ES-I3 (cell line): ENCODE data around the gene MEOX2.

ENCODE experiments used
- H3K36me3 ChIP-seq: 2 replicates; pipeline ENCODE4 v1.6.1; 2013; ENCODE audit warnings: mild to moderate bottlenecking, low read length, control low read depth, moderate library complexity; ENCODE audit not compliant: insufficient read depth
- H3K4me1 ChIP-seq: 2 replicates; pipeline ENCODE4 v1.6.1; 2013; ENCODE audit warnings: mild to moderate bottlenecking, control low read depth, low read length; ENCODE audit not compliant: insufficient read depth
- H3K9ac ChIP-seq: 2 replicates; pipeline ENCODE4 v1.6.1; 2013; ENCODE audit warnings: low read depth, mild to moderate bottlenecking, low read length, moderate library complexity
- H3K9me3 ChIP-seq: 2 replicates; pipeline ENCODE4 v1.6.1; 2013; ENCODE audit warnings: mild to moderate bottlenecking, low read length, moderate library complexity; ENCODE audit not compliant: control insufficient read depth, insufficient read depth

MEOX2 gene

DNA sequence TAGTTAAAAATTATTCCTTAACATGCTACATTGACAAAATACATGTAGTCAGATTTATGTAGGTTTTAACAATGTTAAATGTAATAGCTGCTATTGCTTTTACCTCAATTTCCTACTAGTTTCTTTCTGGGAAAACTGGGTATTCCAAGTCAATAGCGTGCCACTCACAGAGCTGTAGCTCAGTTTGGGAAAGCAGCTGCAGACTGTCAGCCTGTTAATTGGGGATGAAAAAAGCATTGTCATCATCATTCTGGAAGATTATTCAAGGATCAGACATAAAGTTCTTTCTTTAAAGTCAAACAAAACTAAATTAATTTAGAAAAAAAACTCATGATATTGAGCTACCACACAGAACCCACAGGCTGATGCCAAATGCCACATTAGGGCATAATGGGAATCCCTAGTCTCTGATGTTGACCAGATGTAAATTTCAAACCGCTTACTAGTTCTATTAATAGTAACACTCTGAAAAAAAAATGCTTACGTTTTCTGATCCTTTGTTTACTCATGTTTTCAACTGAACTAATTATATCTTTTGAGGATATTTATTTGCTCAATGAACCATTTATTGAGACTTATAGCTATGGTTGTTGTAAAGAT is 105.0 kb downstream of the MEOX2 start:
- H3K9me3 ChIP-seq: peaks cover 6% of the 10 kb centered on the region; the same call in 1 of the 2 replicates
- no peaks in the 10 kb centered on the region for H3K4me1 ChIP-seq
- H3K9ac ChIP-seq: no peak overlapping the region
- no peaks in the 10 kb centered on the region for H3K36me3 ChIP-seq

DNA sequence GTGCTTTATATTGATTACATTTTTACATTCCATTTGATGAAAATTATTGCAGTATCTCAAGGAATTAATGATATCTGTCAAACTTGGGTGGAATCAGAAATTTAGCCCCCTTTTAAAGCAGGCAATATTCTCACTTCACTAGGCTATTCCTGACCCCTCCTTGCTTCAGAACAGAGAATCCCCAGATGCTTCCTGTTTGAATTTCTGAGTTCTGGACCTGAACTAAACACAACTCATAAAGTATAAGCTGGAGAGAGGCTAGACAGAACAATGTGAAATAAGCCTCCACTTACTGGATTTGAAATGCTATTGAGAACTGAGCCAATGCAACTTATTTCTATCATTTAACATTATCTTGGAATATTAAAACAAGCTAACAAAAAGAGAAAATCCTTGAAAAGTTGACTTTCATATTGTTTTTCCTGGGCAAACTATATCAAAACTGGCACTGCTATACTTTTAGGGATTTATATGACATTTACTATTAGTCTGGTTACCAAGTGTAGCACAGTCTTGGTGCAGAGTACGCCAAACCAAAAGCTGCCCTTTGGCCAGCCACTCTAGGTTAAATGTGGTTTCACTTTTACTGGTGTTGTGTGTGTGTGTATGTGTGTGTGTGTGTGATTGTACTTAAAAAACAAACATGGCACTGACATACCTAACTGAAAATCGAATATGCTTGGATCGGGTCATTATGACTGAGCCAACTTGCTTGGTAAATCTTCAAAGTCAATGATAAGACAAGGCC is 105.7 kb downstream of the MEOX2 start:
- no peak overlapping the region for H3K9ac ChIP-seq
- H3K9me3 ChIP-seq: peaks cover 6% of the 10 kb centered on the region; the same call in 1 of the 2 replicates
- H3K36me3 ChIP-seq: no peaks in the 10 kb centered on the region
- H3K4me1 ChIP-seq: no peaks in the 10 kb centered on the region

DNA sequence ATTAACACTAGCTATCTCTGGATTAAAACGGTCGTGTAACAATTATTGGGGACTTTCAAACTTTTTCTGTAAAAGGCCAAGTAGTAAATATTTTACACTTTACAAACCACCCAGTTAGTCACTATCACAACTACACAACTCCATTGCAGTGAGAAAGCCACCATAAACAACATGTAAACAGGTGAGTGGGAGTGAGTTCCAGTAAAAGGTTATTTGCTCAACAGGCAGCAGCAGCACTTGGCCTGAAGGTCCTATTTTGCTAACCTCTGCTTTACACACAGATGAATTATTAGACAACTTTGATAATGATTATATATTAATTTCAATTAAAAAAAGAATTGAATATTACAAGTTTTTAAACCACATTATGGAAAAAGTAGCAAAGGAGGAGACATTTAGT is 108.9 kb downstream of the MEOX2 start:
- Histone ChIP-seq H3K9ac (no peak overlapping the region), H3K36me3 (no peaks in the 10 kb centered on the region), H3K9me3 (no peaks in the 10 kb centered on the region), H3K4me1 (no peaks in the 10 kb centered on the region)

DNA sequence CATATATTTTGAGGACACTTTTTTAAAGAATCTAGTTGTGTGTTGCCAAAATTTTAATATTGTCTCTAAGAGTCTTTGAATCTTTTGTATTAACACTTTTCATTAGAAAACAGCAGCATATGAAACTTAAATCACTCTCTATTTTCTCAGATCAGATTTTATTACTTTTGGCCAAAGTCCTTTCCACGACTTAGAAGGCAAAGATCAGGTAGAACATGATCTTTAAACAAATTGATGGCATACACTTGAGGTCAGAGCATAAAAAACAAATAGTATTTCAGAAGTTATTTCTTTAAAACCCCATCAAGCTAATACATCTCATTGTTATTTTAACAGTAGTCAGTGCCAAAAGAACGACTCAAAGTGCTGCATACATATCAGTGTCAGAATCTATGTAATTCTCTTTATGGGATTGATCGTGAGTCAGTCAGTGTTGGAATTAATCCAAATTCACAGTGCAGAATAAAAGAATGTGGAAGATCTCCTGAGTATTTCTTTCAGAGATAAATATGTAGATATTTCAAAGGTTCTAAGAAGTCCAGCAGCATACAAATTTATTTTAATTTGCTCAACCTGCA is 115.1 kb downstream of the MEOX2 start:
- H3K36me3 ChIP-seq: no peaks in the 10 kb centered on the region
- no peaks in the 10 kb centered on the region for H3K4me1 ChIP-seq
- H3K9me3 ChIP-seq: no peaks in the 10 kb centered on the region

DNA sequence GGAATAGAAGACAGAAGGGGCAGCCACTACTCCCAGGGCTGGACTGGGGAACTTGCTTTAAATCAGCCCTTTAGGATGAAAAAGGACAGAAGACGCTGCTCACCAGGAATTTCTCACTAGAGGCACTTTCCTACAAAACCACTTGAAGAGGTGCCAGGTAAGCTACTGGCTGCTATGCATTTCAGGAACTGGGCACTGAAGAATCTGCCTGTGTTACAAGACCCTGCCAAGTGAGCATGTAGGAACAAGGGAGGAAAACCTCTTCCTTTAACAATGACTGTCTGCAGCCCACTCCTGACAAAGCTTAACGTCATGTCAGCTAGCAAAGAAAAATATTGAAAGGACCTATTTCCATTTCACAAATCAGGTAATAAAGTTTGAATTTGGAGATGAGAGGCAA is 118.8 kb downstream of the MEOX2 start:
- Histone ChIP-seq H3K4me1 (no peaks in the 10 kb centered on the region), H3K9ac (no peak overlapping the region), H3K36me3 (no peaks in the 10 kb centered on the region), H3K9me3 (no peaks in the 10 kb centered on the region)

More for the DNA sequence above, 115.1 kb downstream of the MEOX2 start:
- H3K9ac ChIP-seq: no peak overlapping the region

DNA sequence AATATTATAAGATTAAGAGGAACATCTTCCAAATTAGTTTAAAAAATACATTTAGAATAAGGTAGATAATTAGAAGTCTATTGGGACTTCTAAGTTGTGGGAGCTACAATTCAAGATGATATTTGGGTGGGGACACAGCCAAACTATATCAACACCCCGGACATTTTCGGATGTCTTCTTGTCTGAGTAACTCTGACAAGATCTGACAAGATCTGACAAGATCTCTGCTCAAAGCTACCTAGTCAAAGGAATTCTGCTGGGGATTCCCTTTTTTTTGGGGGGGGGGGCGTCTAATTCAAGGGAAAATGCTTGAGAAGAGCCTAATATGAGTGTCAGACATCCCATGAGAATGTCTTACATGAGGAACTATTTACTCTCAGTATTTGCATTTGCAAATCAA is 119.4 kb downstream of the MEOX2 start:
- Histone ChIP-seq H3K9me3 (no peaks in the 10 kb centered on the region), H3K4me1 (no peaks in the 10 kb centered on the region), H3K36me3 (no peaks in the 10 kb centered on the region), H3K9ac (no peak overlapping the region)

DNA sequence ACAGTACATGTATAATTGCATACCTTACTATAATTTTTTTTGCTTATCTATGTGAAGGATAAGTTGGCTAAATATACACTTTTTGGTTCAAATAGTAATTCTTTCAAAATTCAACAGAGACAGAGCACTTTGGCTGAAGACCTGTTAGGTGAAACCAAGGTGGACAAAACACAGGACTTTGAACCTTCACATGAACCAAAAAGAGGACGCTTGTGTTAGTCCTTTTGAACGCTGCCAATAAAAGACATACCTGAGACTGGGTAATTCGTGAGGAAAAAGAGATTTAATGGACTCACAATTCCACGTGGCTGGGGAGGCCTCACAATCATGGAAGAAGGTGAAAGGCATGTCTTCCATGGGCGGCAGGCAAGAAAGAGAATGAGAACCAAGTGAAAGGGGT is 120.0 kb downstream of the MEOX2 start:
- Histone ChIP-seq H3K4me1 (0 out of 2 replicates have a peak, but pooled peaks cover 4% of the 10 kb centered on the region), H3K9me3 (no peaks in the 10 kb centered on the region), H3K36me3 (no peaks in the 10 kb centered on the region), H3K9ac (no peak overlapping the region)

DNA sequence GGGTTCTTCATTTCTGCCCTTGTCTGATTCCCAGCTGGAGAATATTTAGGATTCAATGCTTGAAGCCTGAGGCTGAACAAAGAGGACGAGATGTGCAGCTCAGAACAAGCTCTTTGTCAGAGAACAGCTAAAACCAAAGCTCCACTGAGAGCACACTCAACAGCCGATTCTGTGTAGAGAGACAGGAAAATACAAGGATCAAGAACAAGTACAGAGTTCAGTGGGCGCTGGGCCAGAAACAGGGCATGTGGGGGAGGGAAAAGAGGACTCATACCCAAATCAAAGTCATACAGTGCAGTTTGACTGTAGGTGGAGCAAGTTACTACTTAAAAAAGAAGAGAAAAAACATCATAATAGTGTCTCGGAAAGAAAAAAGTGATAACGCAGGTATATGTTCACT is 124.6 kb downstream of the MEOX2 start, which contains the start of gene AGMO:
Gene AGMO (minus strand): TSS at position 181 of the 400 bp plus-strand sequence.
- no peak within 1 kb of the TSS for H3K9ac ChIP-seq
- H3K4me1 ChIP-seq: 0 out of 2 replicates have a peak, but pooled peaks cover 5% of the 10 kb centered on the region
- H3K9me3 ChIP-seq: no peaks in the 10 kb centered on the region
- H3K36me3 ChIP-seq: no peaks in the 10 kb centered on the region
